ENCODE results near the gene PIP5K1B.

The PIP5K1B gene

DNA sequence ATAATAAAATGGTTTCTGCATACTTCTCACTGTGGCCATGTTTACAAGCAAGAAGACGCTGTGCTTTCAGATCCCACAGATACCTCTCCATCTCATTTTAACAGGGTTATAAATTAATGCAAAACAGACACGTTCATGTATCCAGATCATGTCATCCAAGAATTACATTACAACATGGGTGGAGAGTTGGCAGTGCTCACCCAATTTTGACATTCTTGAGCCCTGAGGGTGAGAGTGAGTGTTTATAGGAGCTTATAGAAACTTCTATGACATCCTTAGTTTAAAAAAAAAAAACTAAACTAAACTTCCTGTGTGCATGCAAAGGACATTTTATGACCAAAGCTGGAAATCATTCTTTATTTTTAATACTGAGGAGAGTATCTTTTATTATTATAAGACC lies 299.8 kb downstream of the PIP5K1B start:
- no peak for DNase-seq

DNA sequence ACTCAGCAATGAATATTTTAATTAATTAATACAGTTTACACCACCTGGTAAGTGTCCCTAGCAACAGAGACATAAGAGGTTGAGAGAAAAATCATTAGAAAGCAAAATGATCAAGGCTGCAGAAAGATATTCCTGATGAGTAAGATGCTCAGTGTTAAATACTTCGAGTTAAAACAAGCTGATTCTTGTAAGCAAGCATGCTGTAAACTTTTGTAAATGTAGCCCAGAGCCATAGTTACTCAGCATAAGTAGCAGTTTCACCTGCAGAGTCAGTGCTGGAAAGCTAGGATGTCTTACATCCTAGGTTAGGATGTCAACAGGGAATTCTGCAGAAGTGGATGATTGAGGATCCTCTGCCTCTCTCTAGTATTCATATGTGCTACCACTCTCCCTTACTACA lies 304.7 kb downstream of the PIP5K1B start:
- DNase-seq = no peak

DNA sequence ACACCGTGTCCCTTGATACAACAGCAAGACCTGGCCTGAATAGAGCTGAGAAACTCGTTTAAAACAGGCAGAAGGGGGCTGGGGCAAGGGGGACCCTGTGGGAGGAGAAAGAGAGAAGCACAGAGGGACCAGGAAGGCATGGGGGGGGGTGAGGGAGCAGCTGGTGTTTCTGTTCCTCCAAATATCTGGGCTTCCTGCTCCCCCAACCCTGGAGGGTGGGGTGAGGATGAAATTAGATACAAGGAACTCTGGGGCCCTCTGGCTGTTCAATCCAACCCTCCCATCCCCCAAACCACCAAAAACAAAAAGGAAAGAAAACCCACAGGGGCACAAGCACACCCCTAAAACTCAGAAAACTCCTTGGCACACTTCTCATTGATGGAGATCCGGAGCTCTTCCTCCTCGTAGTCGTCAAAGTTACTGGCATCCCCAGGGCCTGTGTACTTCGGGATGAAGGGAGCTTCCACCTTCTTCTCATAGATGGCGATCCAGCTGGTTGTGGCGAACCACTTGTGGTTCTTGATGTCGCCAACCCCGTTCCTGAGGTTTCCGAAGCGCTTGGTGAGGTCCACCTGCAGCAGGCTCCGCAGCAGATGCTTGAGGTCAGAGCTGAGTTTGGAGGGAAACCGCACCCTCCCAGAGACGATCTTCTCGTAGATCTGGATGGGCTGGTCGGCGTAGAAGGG lies 307.8 kb downstream of the PIP5K1B start:
- DNase-seq = no peak

DNA sequence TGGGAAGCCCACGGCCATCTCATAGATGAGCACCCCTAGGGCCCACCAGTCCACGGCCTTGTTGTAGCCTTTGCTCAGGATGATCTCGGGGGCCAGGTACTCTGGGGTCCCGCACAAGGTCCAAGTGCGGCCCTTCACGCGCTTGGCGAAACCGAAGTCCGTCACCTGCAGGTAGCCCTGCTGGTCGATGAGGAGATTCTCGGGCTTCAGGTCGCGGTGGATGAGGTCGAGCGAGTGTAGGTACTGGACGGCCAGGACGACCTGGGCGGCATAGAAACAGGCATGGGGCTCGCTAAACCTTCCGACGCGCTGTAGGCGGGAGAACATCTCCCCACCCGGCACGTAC lies 308.3 kb downstream of the PIP5K1B start:
- DNase-seq = no peak

DNA sequence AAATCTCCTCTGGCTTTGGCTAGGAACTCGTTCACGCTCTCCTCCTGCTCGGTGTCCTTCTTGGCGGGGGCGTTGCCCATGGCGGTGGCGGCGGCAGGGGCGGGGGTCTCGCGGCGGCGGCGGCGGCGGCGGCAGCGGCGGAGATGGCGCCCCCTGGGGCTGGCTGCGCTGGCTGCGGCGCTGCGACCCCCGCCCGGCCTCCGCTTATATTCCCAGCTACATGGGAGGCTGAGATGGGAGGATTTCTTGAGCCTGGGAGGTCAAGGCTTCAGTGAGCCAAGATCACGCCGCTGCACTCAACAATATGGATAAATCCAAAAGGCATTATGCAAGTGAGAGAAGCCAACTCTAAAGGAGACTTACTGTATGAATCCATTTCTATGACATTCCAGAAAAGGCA lies 309.0 kb downstream of the PIP5K1B start, which contains the start of gene PRKACG:
Gene PRKACG, minus strand, starts transcription at position 101 of the 400 bp plus-strand sequence. Its CDS starts 21 bp downstream, at position 80.
- no peak for DNase-seq

DNA sequence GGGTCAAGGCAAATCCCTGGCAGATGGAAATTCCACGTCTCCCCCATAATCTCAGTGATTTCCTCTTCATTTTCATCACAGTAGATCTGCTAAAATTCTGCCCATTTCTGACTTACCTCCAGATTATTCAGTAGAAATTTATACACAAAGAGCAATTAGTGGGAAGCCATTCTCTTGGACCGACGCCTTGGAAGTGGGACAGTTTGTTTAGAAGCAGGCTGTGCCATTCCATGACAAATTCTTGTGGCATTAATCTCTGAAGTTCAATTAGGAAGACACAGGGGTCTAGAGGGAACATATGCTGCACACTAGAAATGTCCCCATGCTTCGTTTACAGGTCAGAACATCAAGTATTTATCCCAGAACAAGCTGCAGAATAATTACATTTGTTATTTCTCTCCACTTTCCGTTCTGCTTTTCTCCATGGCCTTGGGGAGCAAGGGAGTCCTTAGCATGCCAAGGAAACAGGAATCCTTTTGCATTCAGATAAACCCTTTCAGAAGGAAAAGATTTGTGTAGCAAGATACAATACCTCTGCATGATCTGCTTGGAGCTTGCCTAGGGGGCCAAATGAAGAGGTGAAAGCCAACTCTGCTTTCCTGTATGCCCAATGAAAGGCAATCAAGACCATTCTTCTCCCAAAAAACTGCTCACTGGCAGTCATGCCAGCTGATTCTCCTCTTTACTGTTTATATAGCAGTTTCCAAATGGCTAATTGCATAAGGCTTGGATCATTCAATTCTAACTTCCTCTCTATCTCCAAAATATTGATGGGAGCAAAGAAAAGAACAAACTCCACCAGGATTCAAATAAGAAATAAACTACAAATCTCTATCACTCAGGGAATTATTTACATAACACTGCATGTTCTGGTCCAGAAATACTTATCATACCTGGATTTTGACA lies 311.4 kb downstream of the PIP5K1B start:
- no peak for DNase-seq

DNA sequence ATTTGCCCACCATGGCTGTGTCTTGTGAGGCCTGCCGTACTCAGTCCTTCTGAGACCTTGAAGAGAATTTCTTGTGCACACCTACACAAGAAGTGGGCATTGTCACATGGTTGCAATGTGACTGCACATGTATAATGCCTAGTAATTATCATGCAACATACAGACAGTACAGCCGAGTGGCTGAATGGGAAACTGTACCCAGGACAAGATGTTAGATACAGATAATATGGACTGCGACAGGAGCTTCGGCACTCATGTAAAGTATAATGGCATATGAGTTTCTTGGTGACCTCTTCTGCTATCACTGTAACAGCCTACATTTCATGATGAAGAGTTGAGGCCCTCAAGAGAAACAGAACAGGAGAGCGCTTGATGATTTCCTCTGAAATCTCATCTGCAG lies 313.7 kb downstream of the PIP5K1B start:
- no peak for DNase-seq

DNA sequence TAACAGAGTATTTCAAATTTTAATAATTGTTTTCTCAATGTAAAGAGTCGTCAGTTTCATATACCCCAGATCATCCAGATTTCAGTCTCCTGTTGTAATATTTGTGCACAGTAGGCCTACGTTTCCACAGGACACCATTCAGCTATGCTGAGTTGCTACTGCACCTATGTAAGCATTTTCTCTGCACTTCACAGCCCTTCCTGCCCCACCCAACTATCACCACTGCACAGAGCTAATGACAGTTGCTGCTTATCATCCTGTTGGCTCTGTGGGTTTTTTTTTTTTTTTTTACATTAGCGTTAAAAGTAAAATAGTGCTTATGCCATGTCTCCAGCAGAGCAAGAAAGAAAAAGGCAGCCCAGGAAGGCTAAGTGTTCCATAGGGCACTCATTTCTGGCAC lies 314.8 kb downstream of the PIP5K1B start:
- DNase-seq = no peak

DNA sequence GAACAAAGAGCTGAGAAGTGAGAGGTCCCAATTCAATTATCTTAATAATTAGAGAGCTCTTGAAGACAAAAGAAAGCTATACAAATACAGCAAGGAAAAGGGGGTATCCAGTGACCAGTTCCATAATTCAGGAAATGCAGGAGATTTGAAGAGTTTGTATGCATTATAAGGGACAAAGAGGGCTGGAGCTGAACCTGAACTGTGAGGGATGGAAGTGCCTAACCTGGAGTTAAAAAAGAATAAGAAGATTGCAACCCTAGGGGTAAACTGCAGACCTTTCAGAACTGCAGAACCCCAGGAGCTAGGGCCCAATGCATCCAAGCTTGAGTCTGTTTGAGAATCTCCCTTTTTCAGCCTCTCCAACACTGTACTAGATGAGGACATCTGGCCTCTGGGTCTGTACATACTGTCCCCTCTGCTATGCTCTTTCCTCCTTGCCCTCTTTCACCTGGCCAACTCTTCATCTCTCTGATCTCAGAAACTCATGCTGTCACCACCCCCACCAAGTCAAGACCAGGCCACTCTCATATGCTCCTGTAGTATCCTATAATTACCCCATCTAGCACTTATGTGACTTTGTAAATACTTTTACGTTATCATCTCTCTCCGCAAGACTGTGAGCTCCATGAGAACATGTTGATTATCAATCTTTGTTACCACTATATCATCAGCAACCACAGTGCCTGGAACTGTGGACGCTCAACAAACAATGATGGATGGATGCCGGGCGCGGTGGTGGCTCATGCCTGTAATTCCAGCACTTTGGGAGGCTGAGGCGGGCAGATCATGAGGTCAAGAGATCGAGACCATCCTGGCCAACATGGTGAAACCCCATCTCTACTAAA lies 315.5 kb downstream of the PIP5K1B start:
- no peak for DNase-seq

DNA sequence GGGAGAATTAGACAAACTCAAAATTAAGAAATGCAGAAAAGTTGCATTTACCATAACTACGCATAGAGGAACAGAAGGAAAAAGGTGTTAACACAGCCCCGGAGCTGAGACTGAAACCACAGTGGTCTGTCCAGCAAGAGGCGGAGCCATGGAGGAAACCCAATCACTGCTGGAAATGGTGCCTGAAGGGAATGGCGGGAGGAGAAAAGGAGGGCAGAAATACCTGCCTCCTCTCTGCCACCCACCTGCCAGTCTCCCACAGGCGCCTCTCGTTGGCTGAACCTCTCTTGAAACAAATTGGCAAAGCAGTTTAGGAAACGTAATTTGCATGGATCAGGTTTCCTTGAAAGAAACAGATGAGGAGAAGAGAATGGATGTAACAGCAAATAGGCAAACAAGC lies 318.6 kb downstream of the PIP5K1B start:
- no peak for DNase-seq

DNA sequence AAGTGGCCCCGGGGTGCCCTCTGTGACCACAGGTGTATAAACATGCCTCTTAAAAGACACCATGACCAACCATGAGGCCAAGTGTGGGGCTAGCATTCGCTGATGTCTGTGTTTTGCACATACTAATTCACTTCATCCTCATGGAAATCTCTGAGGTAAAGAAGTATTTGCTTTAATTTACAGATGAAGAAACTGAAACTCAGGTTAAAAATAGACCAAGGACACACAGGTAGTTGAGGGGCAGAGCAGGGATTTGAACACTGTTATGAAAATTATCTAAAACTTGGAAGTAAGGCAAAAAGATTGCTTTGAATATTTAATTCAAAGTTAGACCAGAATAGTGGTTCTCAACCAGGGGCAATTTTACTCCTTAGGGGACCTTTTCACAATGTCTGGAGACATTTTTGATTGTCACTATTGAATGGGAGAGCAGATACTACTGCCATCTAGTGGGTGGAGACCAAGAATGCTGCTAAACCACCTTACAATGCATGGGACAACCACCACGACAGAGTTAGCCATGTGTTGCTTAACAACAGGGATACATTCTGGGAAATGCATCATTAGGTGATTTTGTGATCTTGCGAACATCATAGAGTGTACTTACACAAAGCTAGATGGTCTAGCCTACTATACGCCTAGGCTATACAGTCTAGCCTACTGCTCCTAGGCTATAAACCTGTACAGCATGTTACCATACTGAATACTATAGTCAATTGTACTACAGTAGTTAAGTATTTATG lies 322.5 kb downstream of the PIP5K1B start:
- no peak for DNase-seq

DNA sequence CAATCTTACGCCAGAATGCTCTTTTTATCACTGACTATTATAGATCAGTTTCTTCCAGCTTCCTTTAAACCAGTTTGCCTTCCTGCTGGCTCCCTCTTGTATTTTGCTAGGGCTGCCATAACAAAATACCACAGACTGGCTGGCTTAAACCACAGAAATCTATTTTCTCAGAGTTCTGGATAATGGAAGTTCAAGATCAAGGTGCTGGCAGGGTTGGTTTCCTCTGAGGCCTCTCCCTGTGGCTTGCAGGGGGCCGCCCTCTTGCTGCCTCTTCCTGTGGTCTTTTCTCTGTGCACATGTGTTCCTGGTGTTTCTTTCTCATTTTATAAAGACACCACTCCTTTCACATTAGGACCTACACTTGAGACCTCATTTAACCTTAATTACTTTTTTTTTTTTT lies 323.7 kb downstream of the PIP5K1B start:
- no peak for DNase-seq

DNA sequence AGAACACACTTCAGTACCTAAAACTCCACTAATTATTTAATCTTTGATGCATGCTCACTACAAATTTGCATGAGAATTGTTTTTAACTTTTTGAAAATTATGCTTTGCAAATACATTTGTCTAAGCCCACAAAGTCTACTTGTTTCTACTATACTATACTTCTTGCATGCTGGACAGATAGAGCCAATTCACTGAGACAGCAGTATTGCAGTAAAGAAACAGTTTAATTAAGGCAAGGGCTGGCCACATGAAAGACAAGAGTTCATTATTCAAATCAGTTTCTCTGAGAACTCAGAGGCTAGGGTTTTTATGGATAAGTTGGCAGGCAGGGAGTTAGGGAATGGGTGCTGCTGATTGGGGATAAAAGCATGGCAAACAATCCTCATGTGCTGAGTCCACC lies 324.5 kb downstream of the PIP5K1B start:
- DNase-seq = no peak

DNA sequence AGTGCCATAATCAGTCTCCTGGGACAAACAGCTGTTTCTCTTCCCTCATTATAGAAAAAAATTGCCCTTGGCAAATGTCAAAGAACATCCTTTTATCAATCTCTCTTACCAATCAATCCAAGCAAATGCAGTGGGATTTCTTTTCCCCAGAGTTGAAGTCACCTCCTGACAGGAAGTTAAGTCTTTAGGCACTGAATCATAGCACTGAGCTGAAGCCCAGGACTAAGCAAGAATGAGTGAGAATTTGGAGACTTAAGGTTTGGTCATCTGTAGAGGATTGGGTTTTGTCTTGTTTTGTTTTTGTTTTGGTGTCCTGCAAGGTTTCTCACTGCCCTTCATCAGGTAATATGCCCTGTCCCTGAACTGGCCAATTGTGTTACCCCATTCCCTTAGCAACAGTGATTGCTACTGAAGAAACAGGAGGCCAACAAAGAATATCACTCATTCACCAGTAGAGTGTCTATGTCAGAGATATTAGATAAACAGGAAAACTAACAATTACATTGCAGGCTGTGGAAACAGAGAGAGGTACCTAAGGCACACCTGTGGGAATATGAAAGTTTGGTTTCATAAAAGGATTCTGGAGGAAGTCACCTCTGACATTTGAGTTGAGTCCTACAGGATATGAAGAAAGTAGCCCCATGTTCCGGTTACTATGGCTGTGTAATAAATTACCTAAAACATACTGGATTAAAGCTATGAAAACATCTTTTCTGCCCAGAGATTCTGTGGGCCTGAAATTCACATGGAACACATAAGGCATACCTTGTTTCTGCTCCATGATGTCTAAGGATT lies 326.0 kb downstream of the PIP5K1B start:
- no peak for DNase-seq

DNA sequence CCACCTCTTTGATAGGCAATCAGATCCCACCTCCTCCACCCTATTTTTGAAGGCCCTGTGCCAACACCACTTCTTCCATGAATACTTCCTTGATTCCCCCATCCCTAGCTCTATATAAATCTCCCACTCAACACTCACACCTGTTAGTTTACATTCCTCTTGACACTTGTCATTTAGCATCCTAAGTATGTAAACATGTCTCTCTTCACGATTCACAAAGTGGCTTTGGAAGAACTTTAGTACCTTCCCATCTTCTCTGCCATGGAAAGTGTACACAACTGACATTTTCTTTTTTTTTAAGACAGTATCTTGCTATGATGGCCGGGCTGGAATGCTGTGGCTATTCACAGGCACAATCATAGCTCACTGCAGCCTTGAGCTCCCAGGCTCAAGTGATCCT lies 329.0 kb downstream of the PIP5K1B start:
- no peak for DNase-seq

DNA sequence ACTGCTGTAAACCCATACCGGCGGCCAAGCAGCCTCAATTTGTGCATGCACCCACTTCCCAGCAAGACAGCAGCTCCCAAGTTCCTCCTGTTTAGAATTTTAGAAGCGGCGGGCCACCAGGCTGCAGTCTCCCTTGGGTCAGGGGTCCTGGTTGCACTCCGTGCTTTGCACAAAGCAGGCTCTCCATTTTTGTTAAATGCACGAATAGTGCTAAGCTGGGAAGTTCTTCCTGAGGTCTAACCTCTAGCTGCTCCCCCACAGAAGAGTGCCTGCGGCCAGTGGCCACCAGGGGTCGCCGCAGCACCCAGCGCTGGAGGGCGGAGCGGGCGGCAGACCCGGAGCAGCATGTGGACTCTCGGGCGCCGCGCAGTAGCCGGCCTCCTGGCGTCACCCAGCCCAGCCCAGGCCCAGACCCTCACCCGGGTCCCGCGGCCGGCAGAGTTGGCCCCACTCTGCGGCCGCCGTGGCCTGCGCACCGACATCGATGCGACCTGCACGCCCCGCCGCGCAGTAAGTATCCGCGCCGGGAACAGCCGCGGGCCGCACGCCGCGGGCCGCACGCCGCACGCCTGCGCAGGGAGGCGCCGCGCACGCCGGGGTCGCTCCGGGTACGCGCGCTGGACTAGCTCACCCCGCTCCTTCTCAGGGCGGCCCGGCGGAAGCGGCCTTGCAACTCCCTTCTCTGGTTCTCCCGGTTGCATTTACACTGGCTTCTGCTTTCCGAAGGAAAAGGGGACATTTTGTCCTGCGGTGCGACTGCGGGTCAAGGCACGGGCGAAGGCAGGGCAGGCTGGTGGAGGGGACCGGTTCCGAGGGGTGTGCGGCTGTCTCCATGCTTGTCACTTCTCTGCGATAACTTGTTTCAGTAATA lies 330.6 kb downstream of the PIP5K1B start, which contains the start of gene FXN:
Gene FXN, plus strand, starts transcription at position 315 of the 871 bp plus-strand sequence. Its CDS starts 31 bp downstream, at position 346.
- no peak for DNase-seq

DNA sequence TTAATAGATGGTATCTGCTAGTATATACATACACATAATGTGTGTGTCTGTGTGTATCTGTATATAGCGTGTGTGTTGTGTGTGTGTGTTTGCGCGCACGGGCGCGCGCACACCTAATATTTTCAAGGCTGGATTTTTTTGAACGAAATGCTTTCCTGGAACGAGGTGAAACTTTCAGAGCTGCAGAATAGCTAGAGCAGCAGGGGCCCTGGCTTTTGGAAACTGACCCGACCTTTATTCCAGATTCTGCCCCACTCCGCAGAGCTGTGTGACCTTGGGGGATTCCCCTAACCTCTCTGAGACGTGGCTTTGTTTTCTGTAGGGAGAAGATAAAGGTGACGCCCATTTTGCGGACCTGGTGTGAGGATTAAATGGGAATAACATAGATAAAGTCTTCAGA lies 331.3 kb downstream of the PIP5K1B start:
- DNase-seq = no peak

DNA sequence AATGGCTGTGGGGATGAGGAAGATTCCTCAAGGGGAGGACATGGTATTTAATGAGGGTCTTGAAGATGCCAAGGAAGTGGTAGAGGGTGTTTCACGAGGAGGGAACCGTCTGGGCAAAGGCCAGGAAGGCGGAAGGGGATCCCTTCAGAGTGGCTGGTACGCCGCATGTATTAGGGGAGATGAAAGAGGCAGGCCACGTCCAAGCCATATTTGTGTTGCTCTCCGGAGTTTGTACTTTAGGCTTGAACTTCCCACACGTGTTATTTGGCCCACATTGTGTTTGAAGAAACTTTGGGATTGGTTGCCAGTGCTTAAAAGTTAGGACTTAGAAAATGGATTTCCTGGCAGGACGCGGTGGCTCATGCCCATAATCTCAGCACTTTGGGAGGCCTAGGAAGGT lies 331.8 kb downstream of the PIP5K1B start:
- DNase-seq = no peak

DNA sequence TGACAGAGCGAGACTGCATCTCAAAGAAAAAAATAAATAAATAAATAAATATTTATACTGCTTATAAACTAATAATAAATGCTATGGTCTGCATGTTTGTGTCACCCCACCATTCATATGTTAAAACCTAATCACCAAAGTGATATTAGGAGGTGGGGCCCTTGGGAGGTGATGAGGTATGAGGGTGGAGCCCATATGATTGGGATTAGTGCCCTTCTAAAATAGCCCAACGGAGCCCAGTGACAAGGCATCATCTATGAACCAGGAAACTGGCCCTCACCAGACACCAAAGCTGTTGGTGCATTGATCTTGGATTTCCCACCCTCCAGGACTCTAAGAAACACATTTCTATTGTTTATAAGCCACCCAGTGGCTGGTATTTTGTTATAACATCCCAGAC lies 335.6 kb downstream of the PIP5K1B start:
- no peak for DNase-seq
